Choroid plexus epithelial cell (primary cell): Measurements from ENCODE around the gene CEP85L.

Experiments used
- DNase-seq: peaks from one replicate; pipeline ENCODE4 v3.0.0-alpha.2; 2010; ENCODE audit warnings: low read depth
- H3K4me3 ChIP-seq: 2 replicates; pipeline ENCODE4 v1.5.1; 2011; ENCODE audit warnings: low read depth, mild to moderate bottlenecking, control low read depth, low read length, moderate library complexity
- CTCF ChIP-seq: conservative IDR thresholded peaks from 2 replicates; pipeline ENCODE4 v1.5.1; 2011; ENCODE audit warnings: low read depth, mild to moderate bottlenecking, control low read depth, inconsistent platforms, low read length, moderate library complexity

CEP85L gene

GRCh38 chr6:118542184-118542952 is 109.0 kb downstream of the CEP85L start:
- no peak overlapping the region for H3K4me3 ChIP-seq
- no peak for TF ChIP-seq CTCF
- peak; percentile 39 for DNase-seq

DNA sequence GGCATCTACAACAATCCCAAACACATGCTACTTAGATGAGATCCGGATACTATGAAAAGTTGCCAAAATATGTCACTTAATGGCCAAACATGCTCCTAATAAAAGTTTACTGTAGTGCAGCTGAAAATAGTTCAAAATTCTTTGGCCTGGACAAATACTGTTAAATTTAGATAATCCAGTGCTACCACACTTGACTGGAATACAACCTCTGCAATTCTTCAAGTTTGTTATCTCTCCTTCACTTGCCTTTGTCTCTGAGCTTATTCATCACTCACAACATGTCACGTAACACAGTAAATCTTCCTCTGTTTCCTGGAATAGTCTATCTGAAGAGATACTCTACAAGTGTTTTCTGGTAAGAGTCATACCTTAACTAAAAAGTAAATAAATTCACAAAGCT is 113.8 kb downstream of the CEP85L start:
- DNase-seq, result no peak
- H3K4me3 ChIP-seq, result no peak overlapping the region
- TF ChIP-seq CTCF, result no peak

DNA sequence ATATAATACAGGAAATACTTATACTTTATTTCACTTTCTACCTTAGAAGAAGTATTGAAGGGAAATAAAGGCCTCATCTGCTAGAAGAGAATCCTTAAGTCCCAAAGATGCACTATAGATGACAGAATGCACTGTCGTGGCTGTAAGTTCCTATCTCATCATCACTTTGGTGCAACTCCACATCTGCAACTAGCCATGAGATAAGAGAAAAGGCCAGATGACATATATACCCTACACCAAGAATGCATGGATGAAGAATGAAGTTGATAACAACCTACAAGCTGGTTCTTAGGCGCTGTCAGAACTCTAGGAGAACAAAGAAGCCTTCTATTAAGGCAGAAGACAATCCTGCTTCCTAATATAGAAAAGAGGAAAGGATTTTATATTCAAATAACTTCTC is 114.9 kb downstream of the CEP85L start:
- H3K4me3 ChIP-seq, result no peak overlapping the region
- TF ChIP-seq CTCF, result no peak
- no peak for DNase-seq

DNA sequence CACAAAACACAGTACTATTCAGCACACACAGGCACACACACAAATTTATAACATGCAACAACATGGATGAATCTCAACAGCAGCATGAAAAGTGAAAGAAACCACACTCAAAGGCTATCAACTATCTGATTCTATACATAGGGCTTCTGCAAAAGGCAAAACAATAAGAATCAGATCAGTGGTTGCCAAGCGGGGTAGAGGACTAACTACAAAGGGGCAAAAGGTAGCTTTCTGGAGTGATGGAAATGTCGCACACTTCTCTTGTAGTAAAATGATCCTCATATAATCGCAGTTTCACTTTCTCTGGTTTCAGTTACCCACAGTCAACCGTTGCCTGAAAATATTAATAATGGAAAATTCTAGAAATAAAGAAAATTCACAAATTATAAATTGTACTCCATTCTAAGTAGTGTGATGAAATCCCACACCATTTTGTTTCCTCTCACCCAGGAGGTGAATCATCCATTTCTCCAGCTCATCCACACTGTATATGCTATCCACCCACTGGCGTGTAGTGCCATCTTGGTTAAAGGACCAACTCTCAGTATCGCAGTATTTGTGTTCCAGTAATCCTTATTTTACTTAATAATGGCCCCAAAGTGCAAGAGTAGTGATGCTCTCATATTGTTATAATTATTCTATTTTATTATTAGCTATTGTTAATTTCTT is 116.1 kb downstream of the CEP85L start:
- DNase-seq, result no peak
- H3K4me3 ChIP-seq, result no peak overlapping the region
- TF ChIP-seq CTCF, result no peak

GRCh38 chr6:118530942-118531341 is 120.4 kb downstream of the CEP85L start:
- TF ChIP-seq CTCF, result no peak
- no peak for DNase-seq
- H3K4me3 ChIP-seq, result no peak overlapping the region

DNA sequence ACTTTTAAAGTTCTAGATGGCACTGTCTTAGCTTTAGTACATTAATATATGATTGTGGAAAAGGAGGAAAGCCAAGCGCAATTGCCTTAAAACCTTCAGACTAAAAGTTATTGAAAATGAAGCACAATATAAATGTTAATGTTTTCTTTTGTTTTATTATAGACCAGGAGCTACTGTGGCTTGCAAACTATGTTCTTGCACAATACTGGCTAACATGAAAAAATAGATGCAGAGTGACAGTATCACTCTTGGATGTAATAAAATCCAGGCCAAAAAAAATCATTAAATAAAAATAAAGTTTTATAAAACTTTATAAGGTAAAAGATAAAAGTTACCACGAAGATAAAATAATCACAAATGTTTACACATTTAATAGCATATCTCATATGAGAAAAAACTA is 121.6 kb downstream of the CEP85L start:
- DNase-seq, result no peak
- TF ChIP-seq CTCF, result no peak
- no peak overlapping the region for H3K4me3 ChIP-seq

- TF ChIP-seq CTCF, result no peak
- no peak for DNase-seq
Observed at GRCh38 chr6:118528129-118528528, 123.3 kb downstream of the CEP85L start.

More at GRCh38 chr6:118528129-118528528, 123.3 kb downstream of the CEP85L start:
- no peak overlapping the region for H3K4me3 ChIP-seq
